Measurements from ENCODE around the gene HOXA13.

Gene HOXA13

DNA sequence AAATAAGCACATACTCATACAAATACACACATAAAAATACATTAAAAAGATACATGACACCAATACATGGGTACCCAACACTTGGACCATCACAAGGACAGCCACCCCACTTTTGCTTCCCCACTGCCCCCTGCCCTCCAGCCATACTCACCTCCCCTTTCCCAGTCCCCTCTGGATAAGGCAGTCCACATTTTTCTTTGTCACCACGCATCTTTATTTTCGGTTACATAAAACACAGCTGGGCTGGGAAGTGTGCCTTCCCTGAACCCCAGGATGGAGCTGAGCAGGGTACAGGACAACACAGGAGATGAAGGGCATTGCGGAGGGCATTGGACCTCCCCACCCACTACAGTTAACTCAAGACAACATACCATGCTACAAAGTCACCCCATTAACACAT is 46.4 kb downstream of the HOXA13 start:
- no peak overlapping the region for H3K4me3 ChIP-seq (ENCODE audit: low read depth, low read length)
- DNase-seq (ENCODE audit: low read depth) = no peak
- TF ChIP-seq, protein P1, sequence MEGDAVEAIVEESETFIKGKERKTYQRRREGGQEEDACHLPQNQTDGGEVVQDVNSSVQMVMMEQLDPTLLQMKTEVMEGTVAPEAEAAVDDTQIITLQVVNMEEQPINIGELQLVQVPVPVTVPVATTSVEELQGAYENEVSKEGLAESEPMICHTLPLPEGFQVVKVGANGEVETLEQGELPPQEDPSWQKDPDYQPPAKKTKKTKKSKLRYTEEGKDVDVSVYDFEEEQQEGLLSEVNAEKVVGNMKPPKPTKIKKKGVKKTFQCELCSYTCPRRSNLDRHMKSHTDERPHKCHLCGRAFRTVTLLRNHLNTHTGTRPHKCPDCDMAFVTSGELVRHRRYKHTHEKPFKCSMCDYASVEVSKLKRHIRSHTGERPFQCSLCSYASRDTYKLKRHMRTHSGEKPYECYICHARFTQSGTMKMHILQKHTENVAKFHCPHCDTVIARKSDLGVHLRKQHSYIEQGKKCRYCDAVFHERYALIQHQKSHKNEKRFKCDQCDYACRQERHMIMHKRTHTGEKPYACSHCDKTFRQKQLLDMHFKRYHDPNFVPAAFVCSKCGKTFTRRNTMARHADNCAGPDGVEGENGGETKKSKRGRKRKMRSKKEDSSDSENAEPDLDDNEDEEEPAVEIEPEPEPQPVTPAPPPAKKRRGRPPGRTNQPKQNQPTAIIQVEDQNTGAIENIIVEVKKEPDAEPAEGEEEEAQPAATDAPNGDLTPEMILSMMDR (IDR thresholded peaks at IDR 0.05; ENCODE audit: low read depth, low read length, missing control alignments) = no peak

- TF ChIP-seq, protein P1 (IDR thresholded peaks at IDR 0.05; ENCODE audit: low read depth, low read length, missing control alignments) = no peak
- no peak for DNase-seq (ENCODE audit: low read depth)
- no peak overlapping the region for H3K4me3 ChIP-seq (ENCODE audit: low read depth, low read length)
Measured at GRCh38 chr7:27152816-27153442, 47.0 kb downstream of the HOXA13 start.

DNA sequence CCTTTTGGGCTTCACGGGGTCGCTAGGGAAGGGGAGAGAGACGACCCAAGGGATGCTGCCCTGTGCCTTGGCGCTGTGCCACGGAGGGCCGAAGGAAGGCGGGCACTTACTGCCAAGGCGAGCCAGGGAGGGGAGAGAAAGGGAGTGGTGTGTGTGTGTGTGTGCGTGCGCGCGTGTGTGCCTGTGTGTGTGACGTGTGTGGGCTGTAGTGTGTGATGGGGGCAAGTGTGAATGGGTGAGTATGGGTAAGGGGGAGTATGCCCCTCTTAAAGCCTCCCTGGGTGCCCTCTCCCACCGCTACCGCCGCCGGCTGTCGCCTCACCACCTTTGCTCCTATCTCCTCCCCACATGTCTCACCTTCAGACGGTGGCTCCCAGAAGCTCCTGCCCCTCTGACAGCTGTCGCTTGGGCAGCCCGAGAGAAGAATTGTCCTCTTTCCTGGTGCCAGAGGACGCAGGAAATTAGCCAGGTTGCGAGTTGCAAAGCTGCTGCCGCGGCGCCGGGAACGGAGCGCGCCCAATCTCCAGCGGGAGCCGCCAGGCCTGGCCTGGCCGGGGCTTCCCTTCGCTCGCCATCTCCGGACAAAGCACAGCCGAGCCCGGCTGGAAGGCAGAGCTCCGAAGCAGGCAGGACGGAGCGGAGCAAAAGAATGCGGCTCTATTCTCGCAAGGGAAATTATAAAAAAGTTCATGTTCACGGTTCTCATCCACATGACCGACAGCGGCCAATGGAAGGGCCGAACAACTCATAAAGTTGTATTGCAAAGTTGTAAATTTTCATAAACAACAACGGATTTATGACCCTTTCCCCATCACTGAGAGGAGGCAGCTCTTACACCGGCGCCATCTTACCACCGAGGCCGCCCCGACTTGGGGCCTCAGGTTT is 47.7 kb downstream of the HOXA13 start, which contains the start of gene HOXA3:
HOXA3 (minus strand) TSS at position 653 of the 885 bp plus-strand sequence. CDS start 41,943 bp downstream, outside the sequence.
- no peak for DNase-seq (ENCODE audit: low read depth)
- no peak within 1 kb of the TSS for H3K4me3 ChIP-seq (ENCODE audit: low read depth, low read length)
- TF ChIP-seq, protein P1 (IDR thresholded peaks at IDR 0.05; ENCODE audit: low read depth, low read length, missing control alignments) = no peak

GRCh38 chr7:27151341-27151930 is 48.5 kb downstream of the HOXA13 start:
- peak overlapping the region; percentile 1 for H3K4me3 ChIP-seq (ENCODE audit: low read depth, low read length)
- TF ChIP-seq, protein P1 (IDR thresholded peaks at IDR 0.05; ENCODE audit: low read depth, low read length, missing control alignments) = no peak
- no peak for DNase-seq (ENCODE audit: low read depth)

DNA sequence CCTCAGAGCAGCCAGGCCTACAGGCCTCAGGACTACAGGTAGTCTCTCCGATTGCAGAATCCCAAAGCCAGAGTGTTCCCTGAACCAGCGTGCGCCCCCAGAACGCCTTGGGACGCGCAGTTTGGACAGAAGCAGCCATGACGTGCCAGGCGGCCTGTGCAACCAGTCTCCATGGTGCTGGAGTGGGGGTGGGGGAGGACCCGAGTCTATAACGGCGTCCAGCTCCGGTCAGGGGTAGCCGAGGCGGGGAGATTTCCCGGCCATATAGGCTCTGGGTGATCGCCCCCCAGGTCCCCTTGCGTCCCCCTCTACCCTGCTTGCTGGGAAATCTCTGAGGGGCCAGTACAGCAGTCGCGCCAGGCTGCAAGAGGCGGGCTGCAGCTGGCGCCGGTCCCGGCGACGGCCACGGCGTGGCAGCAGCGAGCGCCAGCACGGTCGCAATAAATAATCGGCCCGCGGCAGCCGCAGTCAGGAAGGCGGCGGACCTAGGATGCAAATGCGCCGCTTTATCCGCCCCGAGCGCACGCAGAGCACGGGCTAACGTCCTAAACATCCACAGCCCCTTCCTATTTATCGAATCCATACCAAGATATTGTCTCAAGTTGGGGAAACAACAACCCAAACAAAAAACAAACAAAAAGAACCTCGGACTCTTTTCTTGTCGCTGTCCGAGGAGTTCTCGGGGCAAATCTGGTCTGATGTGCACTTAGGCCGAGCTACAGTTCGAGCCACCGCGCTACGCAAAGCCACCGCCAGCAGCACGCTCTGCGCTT is 49.1 kb downstream of the HOXA13 start:
- DNase-seq (ENCODE audit: low read depth) = no peak

More for the DNA sequence above, 49.1 kb downstream of the HOXA13 start:
- TF ChIP-seq, protein P1 (IDR thresholded peaks at IDR 0.05; ENCODE audit: low read depth, low read length, missing control alignments) = peak; percentile 84
- peak overlapping the region; percentile 1 for H3K4me3 ChIP-seq (ENCODE audit: low read depth, low read length)

Data from GM12864 (cell line).